HG03103 (cell line): Measurements from ENCODE around the gene FOXO3.
"Not testable (repeated sequence)": the region's sequence is repeated elsewhere in the genome, so short reads cannot be mapped to it uniquely, and the experiment has no call there.

Experiments used
- ATAC-seq: cut with Tn5 transposase; IDR thresholded peaks from one replicate; pipeline ENCODE4 v1.9.1; 2021; ENCODE audit warnings: low read depth; ENCODE audit not compliant: unreplicated experiment

FOXO3 gene

GRCh38 chr6:108655806-108656651 is 95.3 kb downstream of the FOXO3 start:
- no peak for ATAC-seq

- ATAC-seq: no peak
Measured at GRCh38 chr6:108656836-108657235, 96.1 kb downstream of the FOXO3 start.

GRCh38 chr6:108658174-108658573 is 97.5 kb downstream of the FOXO3 start:
- ATAC-seq: no peak

- not testable (repeated sequence) for ATAC-seq
Measured at GRCh38 chr6:108658785-108659184, 98.1 kb downstream of the FOXO3 start.

- ATAC-seq: no peak
Measured at GRCh38 chr6:108660251-108660650, 99.5 kb downstream of the FOXO3 start.

- ATAC-seq: no peak
Measured at GRCh38 chr6:108661430-108661829, 100.7 kb downstream of the FOXO3 start.

- ATAC-seq: no peak
Measured at GRCh38 chr6:108661982-108662381, 101.3 kb downstream of the FOXO3 start.

GRCh38 chr6:108662702-108663101 is 102.0 kb downstream of the FOXO3 start:
- ATAC-seq: no peak

GRCh38 chr6:108663494-108664064 is 102.9 kb downstream of the FOXO3 start:
- not testable (repeated sequence) for ATAC-seq

- ATAC-seq: no peak
Measured at GRCh38 chr6:108665495-108666196, 104.9 kb downstream of the FOXO3 start.

GRCh38 chr6:108666656-108667260 is 106.0 kb downstream of the FOXO3 start:
- ATAC-seq: no peak

GRCh38 chr6:108667993-108668392 is 107.3 kb downstream of the FOXO3 start:
- no peak for ATAC-seq

- ATAC-seq: no peak
Measured at GRCh38 chr6:108669673-108670072, 109.0 kb downstream of the FOXO3 start.

- ATAC-seq: no peak
Measured at GRCh38 chr6:108671175-108671574, 110.5 kb downstream of the FOXO3 start.

- ATAC-seq: no peak
Measured at GRCh38 chr6:108671790-108672189, 111.1 kb downstream of the FOXO3 start.

GRCh38 chr6:108672641-108673040 is 111.9 kb downstream of the FOXO3 start:
- ATAC-seq: no peak

- no peak for ATAC-seq
Measured at GRCh38 chr6:108673153-108673552, 112.4 kb downstream of the FOXO3 start.

GRCh38 chr6:108673602-108674001 is 112.9 kb downstream of the FOXO3 start:
- ATAC-seq: no peak

GRCh38 chr6:108675226-108676200 is 114.8 kb downstream of the FOXO3 start:
- ATAC-seq: no peak

GRCh38 chr6:108676555-108676954 is 115.8 kb downstream of the FOXO3 start:
- no peak for ATAC-seq
